ENCODE results near the gene CNGA2.

- no peak for TF ChIP-seq MXI1 (IDR thresholded peaks at IDR 0.05; ENCODE audit: low read depth, low read length)
- TF ChIP-seq CEBPB (IDR thresholded peaks at IDR 0.05; ENCODE audit: borderline replicate concordance in 1 of 2, low read depth in 2 of 2, low read length in 2 of 2) = no peak
- TF ChIP-seq HDAC2 (IDR thresholded peaks at IDR 0.05) = no peak
- TF ChIP-seq CTCF (IDR thresholded peaks at IDR 0.05 in 2 of 3, conservative IDR thresholded peaks at IDR 0.05 in 1 of 3; ENCODE audit: control insufficient read depth in 2 of 3, extremely low read depth in 1 of 3, insufficient read depth in 1 of 3, low read depth in 3 of 3, low read length in 3 of 3) = no peak
- no peak for TF ChIP-seq JUND (IDR thresholded peaks at IDR 0.05; ENCODE audit: low read depth, low read length)
- no peak for TF ChIP-seq RAD21 (IDR thresholded peaks at IDR 0.05; ENCODE audit: insufficient read depth, low read depth, low read length)
- no peak for TF ChIP-seq CUX1 (IDR thresholded peaks at IDR 0.05; ENCODE audit: insufficient replicate concordance, low read depth, low read length)
- TF ChIP-seq RCOR1 (conservative IDR thresholded peaks at IDR 0.05; ENCODE audit: low read depth, low read length) = no peak
Measured at GRCh38 chrX:151727346-151727745, 7.2 kb upstream of the CNGA2 start.

Data from GM12878 (cell line).